H1 (cell line): ENCODE results near the gene LAX1.

Experiments used
- EP300 ChIP-seq, 2 experiments: IDR thresholded peaks; 1 replicate in 1 of 2; 2 replicates in 1 of 2; pipeline ENCODE4 v1.6.1; 2011 to 2012; ENCODE audit warnings: low read depth in 2 of 2, low read length in 2 of 2, mild to moderate bottlenecking in 2 of 2, borderline replicate concordance in 1 of 2, inconsistent platforms in 1 of 2, moderate library complexity in 1 of 2
- MAX ChIP-seq: IDR thresholded peaks from 2 replicates; pipeline ENCODE4 v1.6.1; 2012; ENCODE audit warnings: inconsistent platforms
- TCF12 ChIP-seq: IDR thresholded peaks from 2 replicates; pipeline ENCODE4 v1.6.1; 2011; ENCODE audit warnings: low read depth, mild to moderate bottlenecking, low read length
- TF ChIP-seq, protein P1 (sequence below), 3 experiments: IDR thresholded peaks; 1 replicate in 2 of 3; 2 replicates in 1 of 3; pipeline versions ENCODE4 v1.5.1 to v1.6.1; 2011; ENCODE audit warnings: low read length in 3 of 3, mild to moderate bottlenecking in 3 of 3, inconsistent platforms in 2 of 3, low read depth in 1 of 3, moderate library complexity in 1 of 3; ENCODE audit not compliant: insufficient read depth in 1 of 3; ENCODE audit errors: control extremely low read depth in 1 of 3

GRCh38 chr1:203771901-203772301 lies 6.9 kb downstream of the LAX1 start:
- TF ChIP-seq MAX (no peak), TCF12 (no peak), EP300 (IDR thresholded peaks at IDR 0.05; ENCODE audit: borderline replicate concordance in 1 of 2, low read depth in 2 of 2, low read length in 2 of 2) (no peak)
- TF ChIP-seq, protein P1, sequence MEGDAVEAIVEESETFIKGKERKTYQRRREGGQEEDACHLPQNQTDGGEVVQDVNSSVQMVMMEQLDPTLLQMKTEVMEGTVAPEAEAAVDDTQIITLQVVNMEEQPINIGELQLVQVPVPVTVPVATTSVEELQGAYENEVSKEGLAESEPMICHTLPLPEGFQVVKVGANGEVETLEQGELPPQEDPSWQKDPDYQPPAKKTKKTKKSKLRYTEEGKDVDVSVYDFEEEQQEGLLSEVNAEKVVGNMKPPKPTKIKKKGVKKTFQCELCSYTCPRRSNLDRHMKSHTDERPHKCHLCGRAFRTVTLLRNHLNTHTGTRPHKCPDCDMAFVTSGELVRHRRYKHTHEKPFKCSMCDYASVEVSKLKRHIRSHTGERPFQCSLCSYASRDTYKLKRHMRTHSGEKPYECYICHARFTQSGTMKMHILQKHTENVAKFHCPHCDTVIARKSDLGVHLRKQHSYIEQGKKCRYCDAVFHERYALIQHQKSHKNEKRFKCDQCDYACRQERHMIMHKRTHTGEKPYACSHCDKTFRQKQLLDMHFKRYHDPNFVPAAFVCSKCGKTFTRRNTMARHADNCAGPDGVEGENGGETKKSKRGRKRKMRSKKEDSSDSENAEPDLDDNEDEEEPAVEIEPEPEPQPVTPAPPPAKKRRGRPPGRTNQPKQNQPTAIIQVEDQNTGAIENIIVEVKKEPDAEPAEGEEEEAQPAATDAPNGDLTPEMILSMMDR (IDR thresholded peaks at IDR 0.05; ENCODE audit: control extremely low read depth in 1 of 3, insufficient read depth in 1 of 3, low read depth in 1 of 3, low read length in 3 of 3), result no peak
